IPS-NIHi7 (cell line): ENCODE data around the gene BBC3.

Experiments used
- DNase-seq: peaks from one replicate; pipeline ENCODE4 v3.0.0; 2012; ENCODE audit warnings: mixed read lengths; ENCODE audit errors: extremely low spot score

The BBC3 gene

GRCh38 chr19:47195434-47195833 lies 35.6 kb downstream of the BBC3 start:
- no peak for DNase-seq

DNA sequence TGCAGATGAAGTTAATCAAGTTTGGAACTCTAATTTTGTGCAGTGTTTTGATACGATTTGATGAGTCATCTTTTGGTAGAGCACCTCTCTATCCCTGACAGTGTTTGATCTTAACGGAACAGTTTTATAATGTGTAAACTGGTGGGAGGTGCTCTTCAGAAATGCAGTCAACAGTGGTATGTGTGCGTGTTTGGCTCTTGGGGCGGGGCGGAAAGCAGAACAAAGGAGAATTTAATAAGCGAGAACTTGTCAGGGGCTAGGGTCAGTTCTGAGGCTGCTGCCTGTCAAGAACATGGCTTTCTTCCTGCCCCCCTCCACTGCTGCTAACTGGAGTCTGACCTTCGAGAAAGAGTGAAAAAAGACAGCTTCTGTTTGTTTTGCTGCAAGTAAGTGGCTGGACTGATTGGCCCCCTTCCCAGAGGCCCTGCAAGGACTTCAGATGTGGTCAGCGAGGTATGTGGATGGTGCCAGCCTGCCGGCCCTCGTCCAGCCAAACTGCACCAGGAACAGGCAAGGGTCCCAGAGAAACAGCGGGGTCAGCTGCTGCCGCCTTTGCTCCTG lies 40.8 kb downstream of the BBC3 start:
- no peak for DNase-seq

DNA sequence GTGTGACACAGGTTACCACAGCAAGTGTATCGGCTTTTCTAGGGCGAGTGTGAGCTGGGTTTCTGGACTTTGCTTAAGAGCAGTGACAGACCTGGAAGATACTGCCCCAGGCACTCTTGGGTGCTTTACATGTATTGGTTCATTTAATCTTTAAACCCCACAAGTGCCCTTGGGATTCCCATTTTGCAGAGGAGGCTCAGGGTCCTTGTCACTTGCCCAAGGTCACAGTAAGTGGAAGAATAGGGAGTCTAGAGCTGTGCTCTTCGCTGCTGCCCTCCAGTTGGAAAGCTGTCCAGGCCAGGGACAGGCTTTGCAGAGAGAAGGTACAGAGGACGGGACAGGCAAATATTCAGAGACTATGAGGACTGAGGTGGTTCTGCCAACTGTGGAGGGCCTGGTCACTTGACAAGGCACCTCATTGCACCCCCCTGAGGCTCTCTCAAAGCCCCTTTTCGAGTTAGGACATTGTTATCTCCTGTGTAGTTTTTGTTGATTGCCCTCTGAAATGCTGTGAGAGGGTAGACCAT lies 42.4 kb downstream of the BBC3 start:
- DNase-seq: no peak

DNA sequence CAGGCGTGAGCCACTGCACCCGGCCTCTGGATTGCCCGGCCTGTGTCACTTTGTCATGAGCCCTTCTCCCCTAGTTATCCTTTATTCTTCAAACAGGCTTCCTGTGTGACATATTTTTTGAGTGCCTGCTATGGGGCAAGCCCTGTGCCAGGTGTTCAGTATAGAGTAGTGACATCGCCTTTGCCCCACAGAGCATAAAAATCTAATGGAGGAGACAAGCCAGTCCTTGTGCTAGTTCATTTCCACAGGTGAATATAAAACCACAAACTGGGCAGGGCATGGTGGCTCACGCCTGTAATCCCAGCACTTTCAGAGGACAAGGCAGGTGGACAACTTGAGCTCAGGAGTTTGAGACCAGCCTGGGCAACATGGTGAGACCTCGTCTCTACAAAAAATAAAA lies 43.2 kb downstream of the BBC3 start:
- DNase-seq: no peak

DNA sequence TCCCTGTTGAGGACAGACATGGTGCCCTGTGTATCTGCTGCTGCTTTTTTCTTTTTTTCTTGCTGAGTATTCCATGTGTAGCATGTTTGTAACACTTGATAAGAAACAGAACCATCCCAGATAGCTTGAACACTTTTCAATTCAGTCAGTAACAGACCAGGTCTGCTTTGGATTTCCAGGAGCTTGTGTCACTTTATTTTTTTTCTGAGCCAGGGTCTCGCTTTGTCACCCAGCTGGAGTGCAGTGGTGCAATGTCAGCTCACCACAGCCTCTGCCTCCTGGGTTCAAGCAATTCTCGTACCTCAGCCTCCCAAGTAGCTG lies 43.7 kb downstream of the BBC3 start:
- no peak for DNase-seq

GRCh38 chr19:47186446-47187334 lies 44.3 kb downstream of the BBC3 start:
- no peak for DNase-seq

DNA sequence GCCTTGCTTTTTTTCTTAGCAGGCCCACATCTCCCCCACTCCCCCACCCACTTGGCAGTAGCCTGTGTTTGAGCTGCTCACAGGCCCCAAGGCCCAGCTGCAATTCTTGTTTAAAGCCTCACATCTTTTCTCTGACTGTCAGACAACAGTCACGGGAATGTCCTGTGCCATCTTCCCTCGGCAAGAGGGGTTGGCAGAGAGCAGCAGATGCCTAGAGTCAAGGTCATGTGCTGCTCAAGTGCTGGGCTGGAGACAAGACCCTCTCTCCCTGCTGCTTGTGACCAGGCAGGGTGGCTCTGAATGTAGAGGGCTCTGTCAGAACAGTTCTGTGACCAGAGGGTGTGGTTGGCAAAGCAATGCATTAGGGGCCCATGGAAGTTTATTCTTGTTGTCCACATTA lies 47.4 kb downstream of the BBC3 start:
- no peak for DNase-seq

GRCh38 chr19:47179653-47180310 lies 51.2 kb downstream of the BBC3 start:
- no peak for DNase-seq

DNA sequence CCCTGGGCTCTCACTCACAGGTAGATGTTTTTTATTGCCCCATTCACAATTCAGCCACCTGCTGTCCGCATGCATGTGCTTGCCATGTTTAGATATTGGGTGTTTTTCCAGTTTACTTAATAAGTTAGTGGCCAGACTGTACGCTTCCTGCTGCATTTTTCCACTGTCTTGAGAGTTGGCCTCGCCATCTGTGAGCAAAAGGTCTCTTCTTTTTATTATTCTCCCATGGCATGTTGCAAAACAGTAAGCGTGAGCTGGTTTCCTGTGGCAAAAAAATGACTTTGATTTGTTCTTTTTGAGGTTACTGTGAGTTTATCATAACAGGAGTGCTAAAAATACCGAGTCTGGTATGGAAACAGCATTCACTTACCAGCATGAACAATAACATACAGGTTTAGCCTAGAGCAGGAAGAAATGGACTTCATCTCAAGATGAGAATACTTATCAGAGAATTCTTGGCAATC lies 54.3 kb downstream of the BBC3 start:
- no peak for DNase-seq

DNA sequence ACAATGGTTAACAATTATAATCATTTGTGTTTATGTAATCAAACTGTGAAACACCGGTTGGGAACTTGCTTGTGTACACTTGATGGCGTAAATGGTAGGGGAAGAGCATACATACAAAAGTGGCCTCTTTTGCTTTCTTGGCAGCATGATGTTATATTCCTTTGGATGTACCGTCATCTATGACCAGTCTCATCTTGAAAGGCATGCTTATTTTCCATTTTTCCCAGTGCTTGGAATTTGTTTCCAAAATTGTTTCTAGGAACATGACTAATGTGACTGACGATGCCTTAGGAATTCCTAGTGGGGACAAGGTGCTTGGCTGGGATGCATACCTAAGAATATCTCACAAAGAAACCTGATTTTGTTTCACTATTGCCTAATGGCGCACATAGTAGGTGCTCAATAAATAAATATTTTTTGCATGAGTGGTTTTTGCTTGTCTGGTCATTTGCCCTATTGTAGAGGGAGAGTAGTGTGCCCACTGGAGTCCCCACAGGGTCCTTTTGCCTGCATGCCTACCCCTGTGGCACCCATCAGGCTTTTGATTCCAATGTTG lies 54.9 kb downstream of the BBC3 start:
- DNase-seq: no peak

DNA sequence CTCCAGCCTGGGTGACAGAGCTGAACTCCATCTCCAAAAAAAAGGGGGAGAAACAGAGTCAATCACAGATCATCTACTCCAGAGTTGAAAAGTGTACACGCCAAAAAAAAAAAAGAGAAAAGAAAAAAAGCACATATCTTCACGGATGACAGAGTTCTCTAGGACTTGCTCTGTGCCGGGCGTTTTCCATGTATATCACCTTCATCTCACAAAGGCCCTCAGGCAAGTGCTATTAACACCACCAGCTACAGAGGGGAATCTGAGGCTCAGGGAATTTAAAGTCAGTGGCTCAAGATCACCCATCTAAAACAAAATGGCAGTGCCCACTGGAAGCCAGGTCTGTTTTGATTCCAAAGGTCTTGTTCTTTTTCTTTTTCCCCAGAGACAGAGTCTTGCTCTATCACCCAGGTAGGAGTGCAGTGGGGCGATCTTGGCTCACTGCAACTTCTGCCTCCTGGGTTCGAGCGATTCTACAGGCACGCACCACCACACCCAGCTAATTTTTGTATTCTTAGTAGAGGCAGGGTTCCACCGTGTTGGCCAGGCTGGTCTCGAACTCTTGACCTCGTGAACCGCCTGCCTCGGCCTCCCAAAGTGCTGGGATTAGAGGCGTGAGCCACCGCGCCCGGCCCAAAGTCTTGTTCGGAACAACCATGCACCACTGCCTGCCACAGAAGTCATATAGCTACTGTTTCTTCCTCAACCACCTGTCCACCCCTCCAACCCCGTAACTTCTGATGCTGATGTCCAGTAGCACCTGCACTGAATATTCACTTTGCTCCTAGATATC lies 58.1 kb downstream of the BBC3 start:
- no peak for DNase-seq
